A673 (cell line): ENCODE data around the gene ADCYAP1. TPM values are rescaled to one million over a fixed set of nuclear protein-coding genes. Genes with fewer than 3 reads are reported as not detected.
A peak's percentile ranks its signal among the peaks of the same experiment; 100 is the strongest.

Experiments
- BruUV-seq: library from RNA; stranded (reverse); fragments of 400-500 nt; replicated peaks from 2 replicates; lab custom pipeline; 2021; lab: Mats Ljungman, UMichigan
- CTCF ChIA-PET: fragments of 300-600 bp; sonication (Branson Sonifier 250); formaldehyde crosslinking; loops from one replicate; lab custom pipeline; 2022; ENCODE audit warnings: antibody characterized with exemption; lab: Charles Lee
- POLR2A ChIA-PET: fragments of 300-600 bp; sonication (Branson Sonifier 250); formaldehyde crosslinking; loops from one replicate; lab custom pipeline; 2022; ENCODE audit warnings: antibody characterized with exemption; ENCODE audit not compliant: low non-redundant PET; lab: Charles Lee
- DNase-seq: peaks from one replicate; pipeline ENCODE4 v3.0.0-alpha.2; 2015; ENCODE audit warnings: low spot score
- H3K27ac ChIP-seq: fragments of 200-600 bp; sonication (generic); 2 replicates; pipeline ENCODE4 v1.5.1; 2016; ENCODE audit warnings: mixed run types, low read depth, mild to moderate bottlenecking, mixed read lengths, antibody characterized with exemption, low read length; ENCODE audit not compliant: poor library complexity, severe bottlenecking
- H3K27me3 ChIP-seq: fragments of 200-600 bp; sonication (generic); replicated peaks from 2 replicates; pipeline ENCODE4 v1.6.1; 2017; ENCODE audit warnings: mixed run types, low read depth, mild to moderate bottlenecking, mixed read lengths, antibody characterized with exemption, low read length; ENCODE audit not compliant: insufficient read depth, poor library complexity
- H3K36me3 ChIP-seq: fragments of 200-600 bp; sonication (generic); 2 replicates; pipeline ENCODE4 v1.6.1; 2016; ENCODE audit warnings: mixed run types, mild to moderate bottlenecking, mixed read lengths, antibody characterized with exemption, low read length; ENCODE audit not compliant: insufficient read depth, poor library complexity, severe bottlenecking
- H3K4me1 ChIP-seq: fragments of 200-600 bp; sonication (generic); 2 replicates; pipeline ENCODE4 v1.6.1; 2017; ENCODE audit warnings: mixed run types, mild to moderate bottlenecking, mixed read lengths, antibody characterized with exemption, low read length; ENCODE audit not compliant: insufficient read depth, poor library complexity, severe bottlenecking
- H3K4me3 ChIP-seq: fragments of 200-600 bp; sonication (generic); 2 replicates; pipeline ENCODE4 v1.5.1; 2016; ENCODE audit warnings: low read depth, mixed run types, mild to moderate bottlenecking, mixed read lengths, low read length; ENCODE audit not compliant: poor library complexity, severe bottlenecking
- H3K9me3 ChIP-seq: fragments of 200-600 bp; sonication (generic); 2 replicates; pipeline ENCODE4 v1.6.1; 2016; ENCODE audit warnings: mixed run types, low read depth, mild to moderate bottlenecking, mixed read lengths, antibody characterized with exemption, low read length; ENCODE audit not compliant: poor library complexity, severe bottlenecking
- EZH2 ChIP-seq: fragments of 200-600 bp; sonication (generic); IDR thresholded peaks from 2 replicates; pipeline ENCODE4 v1.6.1; 2017; ENCODE audit warnings: borderline replicate concordance, low read depth, mild to moderate bottlenecking, mixed read lengths, antibody characterized with exemption, low read length; ENCODE audit not compliant: poor library complexity, severe bottlenecking
- intact Hi-C: fragments of 100-400 bp; cut with micrococcal nuclease; formaldehyde crosslinking; loops from one replicate; pipeline ENCODE4 v1.10.0; 2022; ENCODE audit not compliant: unreplicated experiment
- total RNA-seq: library from RNA; stranded (reverse); gene quantifications from 2 replicates; pipeline ENCODE4 v1.2.3, GENCODE V29; 2021
- TF ChIP-seq, protein P1 (sequence below): fragments of 300-800, 200-600 bp; sonication (generic); conservative IDR thresholded peaks from 2 replicates; pipeline ENCODE4 v1.5.1; 2017; ENCODE audit warnings: low read depth, mild to moderate bottlenecking, antibody characterized with exemption, low read length, moderate library complexity, mixed read lengths

ADCYAP1 gene
- total RNA-seq, 1 experiment from 2014 or later = not detected

GRCh38 chr18:906416-907114 lies 1.9 kb downstream of the ADCYAP1 start:
- peak; percentile 61 for TF ChIP-seq EZH2
- TF ChIP-seq, protein P1, sequence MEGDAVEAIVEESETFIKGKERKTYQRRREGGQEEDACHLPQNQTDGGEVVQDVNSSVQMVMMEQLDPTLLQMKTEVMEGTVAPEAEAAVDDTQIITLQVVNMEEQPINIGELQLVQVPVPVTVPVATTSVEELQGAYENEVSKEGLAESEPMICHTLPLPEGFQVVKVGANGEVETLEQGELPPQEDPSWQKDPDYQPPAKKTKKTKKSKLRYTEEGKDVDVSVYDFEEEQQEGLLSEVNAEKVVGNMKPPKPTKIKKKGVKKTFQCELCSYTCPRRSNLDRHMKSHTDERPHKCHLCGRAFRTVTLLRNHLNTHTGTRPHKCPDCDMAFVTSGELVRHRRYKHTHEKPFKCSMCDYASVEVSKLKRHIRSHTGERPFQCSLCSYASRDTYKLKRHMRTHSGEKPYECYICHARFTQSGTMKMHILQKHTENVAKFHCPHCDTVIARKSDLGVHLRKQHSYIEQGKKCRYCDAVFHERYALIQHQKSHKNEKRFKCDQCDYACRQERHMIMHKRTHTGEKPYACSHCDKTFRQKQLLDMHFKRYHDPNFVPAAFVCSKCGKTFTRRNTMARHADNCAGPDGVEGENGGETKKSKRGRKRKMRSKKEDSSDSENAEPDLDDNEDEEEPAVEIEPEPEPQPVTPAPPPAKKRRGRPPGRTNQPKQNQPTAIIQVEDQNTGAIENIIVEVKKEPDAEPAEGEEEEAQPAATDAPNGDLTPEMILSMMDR = no peak
- intact Hi-C loops = no loop called here
- ChIA-PET POLR2A (no interaction called here), CTCF (no interaction called here)
- DNase-seq = peak; percentile 72
- peaks cover 14% of the 10 kb centered on the region for H3K4me1 ChIP-seq
- no peaks in the 10 kb centered on the region for H3K9me3 ChIP-seq
- no TSS peak for BruUV-seq
- peaks cover 100% of the 10 kb centered on the region for H3K27me3 ChIP-seq
- no peak overlapping the region for H3K4me3 ChIP-seq
- no peaks in the 10 kb centered on the region for H3K36me3 ChIP-seq
- no peak overlapping the region for H3K27ac ChIP-seq

DNA sequence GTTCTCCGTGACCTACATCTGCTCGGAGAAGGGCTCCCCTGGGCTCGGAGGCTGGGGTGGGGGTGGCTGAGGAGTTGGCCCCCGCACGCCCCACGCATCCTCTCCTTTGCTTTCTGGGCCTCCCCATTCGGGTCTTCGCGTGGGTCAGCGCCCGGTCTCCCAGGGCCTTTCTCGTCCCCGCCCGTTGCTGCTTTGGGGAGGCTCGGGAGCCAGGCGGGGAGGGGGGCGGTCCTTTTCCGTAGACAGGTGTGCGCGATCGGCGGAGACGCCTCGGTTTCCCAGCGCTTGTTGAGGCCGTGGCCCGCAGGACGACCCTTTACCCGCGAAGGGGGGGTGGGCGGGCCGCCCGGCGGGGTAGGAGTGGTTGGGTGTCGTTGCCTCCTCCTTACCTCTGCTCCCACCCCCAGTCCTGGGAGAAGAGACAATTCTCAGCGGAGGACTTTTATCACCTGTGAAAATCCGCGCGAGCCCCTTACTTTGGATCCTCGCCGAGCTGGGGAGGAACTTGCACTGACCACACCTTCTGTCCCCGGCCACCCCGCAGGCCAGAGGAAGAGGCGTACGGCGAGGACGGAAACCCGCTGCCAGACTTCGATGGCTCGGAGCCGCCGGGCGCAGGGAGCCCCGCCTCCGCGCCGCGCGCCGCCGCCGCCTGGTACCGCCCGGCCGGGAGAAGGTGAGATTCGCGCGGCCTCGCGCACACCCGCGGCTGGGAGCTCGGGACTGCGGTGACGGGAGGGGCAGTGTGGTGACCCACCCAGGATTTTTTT lies 2.6 kb downstream of the ADCYAP1 start:
- ChIA-PET CTCF (no interaction called here), POLR2A (no interaction called here)
- DNase-seq = no peak
- peaks cover 14% of the 10 kb centered on the region for H3K4me1 ChIP-seq
- TF ChIP-seq, protein P1 = no peak
- peak; percentile 9 for TF ChIP-seq EZH2
- H3K36me3 ChIP-seq = no peaks in the 10 kb centered on the region
- no peaks in the 10 kb centered on the region for H3K9me3 ChIP-seq
- H3K27me3 ChIP-seq = peaks cover 100% of the 10 kb centered on the region
- intact Hi-C loops = no loop called here
- H3K4me3 ChIP-seq = no peak overlapping the region
- no TSS peak for BruUV-seq
- H3K27ac ChIP-seq = no peak overlapping the region

- no peak overlapping the region for H3K27ac ChIP-seq
- TF ChIP-seq, protein P1 = no peak
- TF ChIP-seq EZH2 = no peak
- CTCF ChIA-PET = no interaction called here
- intact Hi-C loops = no loop called here
- peaks cover 14% of the 10 kb centered on the region for H3K4me1 ChIP-seq
- no TSS peak for BruUV-seq
- no peak for DNase-seq
- no peaks in the 10 kb centered on the region for H3K9me3 ChIP-seq
- H3K4me3 ChIP-seq = peak overlapping the region; percentile 2
- H3K27me3 ChIP-seq = peaks cover 100% of the 10 kb centered on the region
- POLR2A ChIA-PET = no interaction called here
- H3K36me3 ChIP-seq = no peaks in the 10 kb centered on the region
Observed at GRCh38 chr18:907885-908757, 3.5 kb downstream of the ADCYAP1 start.
